Measurements from ENCODE around the gene GAN.

Gene GAN

DNA sequence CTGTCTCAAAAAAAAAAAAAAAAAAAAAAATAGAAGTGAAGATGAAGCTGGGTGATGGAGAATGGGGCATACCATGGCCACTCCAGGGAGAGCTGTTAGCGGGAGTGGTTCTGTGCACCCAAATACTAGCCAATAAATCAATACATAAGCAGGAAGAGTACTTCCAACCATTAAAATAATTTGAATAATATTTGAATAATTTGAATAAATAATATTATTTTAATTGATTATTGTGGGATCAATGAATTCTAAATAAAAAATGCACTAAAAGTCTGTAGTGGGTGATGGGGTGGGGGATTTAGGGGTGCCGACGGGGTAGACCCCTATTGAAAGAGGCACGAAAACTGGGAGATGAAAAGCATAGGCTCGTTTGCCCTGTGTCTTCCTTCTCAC, 88.4 kb downstream of the GAN start:
- TF ChIP-seq POLR2AphosphoS5 (IDR thresholded peaks at IDR 0.05; ENCODE audit: low read depth, low read length) (no peak), SIN3A (IDR thresholded peaks at IDR 0.05; ENCODE audit: borderline replicate concordance, insufficient read depth, low read length) (no peak), TAF1 (IDR thresholded peaks at IDR 0.05; ENCODE audit: borderline replicate concordance, insufficient read depth, low read length) (no peak), REST (IDR thresholded peaks at IDR 0.05; ENCODE audit: insufficient read depth in 1 of 2, low read depth in 2 of 2, low read length in 2 of 2) (no peak), FOXP2 (optimal IDR thresholded peaks at IDR 0.05; ENCODE audit: borderline replicate concordance, extremely low read depth, extremely low read length, insufficient read depth) (no peak)

DNA sequence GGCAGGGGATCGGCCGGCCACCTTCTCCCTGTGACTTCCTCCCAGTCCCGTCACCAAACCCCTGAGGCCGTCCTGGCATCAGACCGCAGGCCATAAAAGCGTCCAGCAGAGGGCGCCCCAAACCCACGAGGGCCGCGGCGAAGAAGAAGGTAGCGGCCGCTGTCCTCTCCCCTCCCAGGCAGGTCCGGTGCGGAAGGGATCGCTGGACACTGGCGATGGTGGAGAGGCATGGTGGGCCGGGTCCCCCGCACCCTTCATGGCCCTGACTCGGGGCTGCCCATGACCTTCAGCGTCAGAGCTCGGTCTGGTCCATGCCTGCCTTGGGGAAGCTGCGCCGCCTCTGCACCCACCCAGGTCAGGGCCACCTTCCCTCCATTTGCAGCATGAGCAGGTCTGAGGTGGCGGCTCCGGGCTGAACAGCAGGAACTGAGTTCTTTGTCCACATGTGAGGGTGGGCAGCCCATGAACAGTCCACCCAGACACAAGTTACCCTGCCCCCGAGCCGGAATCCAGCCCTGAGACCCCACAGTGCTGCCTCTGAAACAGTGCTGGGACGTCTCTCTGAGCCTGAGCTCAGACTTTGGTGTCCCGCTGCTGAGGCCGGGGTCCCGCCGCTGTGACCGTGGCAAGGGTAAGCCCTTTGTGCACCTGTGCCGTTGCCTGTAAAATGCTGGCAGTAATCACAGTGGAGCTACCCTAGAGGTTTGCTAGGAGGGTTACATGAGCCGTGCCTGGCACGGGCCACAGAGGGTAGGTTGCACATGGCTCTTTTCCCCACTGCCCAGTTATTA, 89.0 kb downstream of the GAN start:
- no peak for TF ChIP-seq POLR2AphosphoS5 (IDR thresholded peaks at IDR 0.05; ENCODE audit: low read depth, low read length)
- peak; percentile 50 for TF ChIP-seq FOXP2 (optimal IDR thresholded peaks at IDR 0.05; ENCODE audit: borderline replicate concordance, extremely low read depth, extremely low read length, insufficient read depth)
- 0 out of 4 replicates have a peak, but pooled peaks of 1 of the 2 experiments have one; percentile 21 for TF ChIP-seq REST (IDR thresholded peaks at IDR 0.05; ENCODE audit: insufficient read depth in 1 of 2, low read depth in 2 of 2, low read length in 2 of 2)

- TF ChIP-seq FOXP2 (optimal IDR thresholded peaks at IDR 0.05; ENCODE audit: borderline replicate concordance, extremely low read depth, extremely low read length, insufficient read depth) (no peak), POLR2AphosphoS5 (IDR thresholded peaks at IDR 0.05; ENCODE audit: low read depth, low read length) (no peak), TAF1 (IDR thresholded peaks at IDR 0.05; ENCODE audit: borderline replicate concordance, insufficient read depth, low read length) (no peak), SIN3A (IDR thresholded peaks at IDR 0.05; ENCODE audit: borderline replicate concordance, insufficient read depth, low read length) (no peak), REST (IDR thresholded peaks at IDR 0.05; ENCODE audit: insufficient read depth in 1 of 2, low read depth in 2 of 2, low read length in 2 of 2) (no peak)
Observed at GRCh38 chr16:81405702-81406113, 90.9 kb downstream of the GAN start.

- TF ChIP-seq REST (IDR thresholded peaks at IDR 0.05; ENCODE audit: insufficient read depth in 1 of 2, low read depth in 2 of 2, low read length in 2 of 2) (no peak), SIN3A (IDR thresholded peaks at IDR 0.05; ENCODE audit: borderline replicate concordance, insufficient read depth, low read length) (no peak), POLR2AphosphoS5 (IDR thresholded peaks at IDR 0.05; ENCODE audit: low read depth, low read length) (no peak), FOXP2 (optimal IDR thresholded peaks at IDR 0.05; ENCODE audit: borderline replicate concordance, extremely low read depth, extremely low read length, insufficient read depth) (no peak), TAF1 (IDR thresholded peaks at IDR 0.05; ENCODE audit: borderline replicate concordance, insufficient read depth, low read length) (no peak)
Observed at GRCh38 chr16:81408409-81408950, 93.7 kb downstream of the GAN start.
